T-helper 2 cell treated with Interferon-gamma antibody and Interleukin-4, amounts not matched to agents 5 μg/mL and 100 μg/mL, for 36 hours (primary cell): ENCODE measurements around the gene PCDHGA2.
"Not testable (repeated sequence)": the region's sequence is repeated elsewhere in the genome, so short reads cannot be mapped to it uniquely, and the experiment has no call there.

Experiments
- DNase-seq: peaks from one replicate; pipeline ENCODE4 v3.0.0; 2021; ENCODE audit warnings: low spot score
- H3K27ac Mint-ChIP-seq: one replicate; pipeline ENCODE4 v1.8.0; 2021; ENCODE audit warnings: mild to moderate bottlenecking, mixed read lengths
- H3K27me3 Mint-ChIP-seq: one replicate; pipeline ENCODE4 v1.8.0; 2021; ENCODE audit warnings: low read depth, mixed read lengths
- H3K36me3 Mint-ChIP-seq: one replicate; pipeline ENCODE4 v1.8.0; 2021; ENCODE audit warnings: low read depth, mixed read lengths
- H3K4me1 Mint-ChIP-seq: one replicate; pipeline ENCODE4 v1.8.0; 2021; ENCODE audit warnings: low read depth, mixed read lengths
- H3K4me3 Mint-ChIP-seq: one replicate; pipeline ENCODE4 v1.8.0; 2022; ENCODE audit warnings: mild to moderate bottlenecking, moderate library complexity, mixed read lengths
- H3K9me3 Mint-ChIP-seq: one replicate; pipeline ENCODE4 v1.8.0; 2021; ENCODE audit warnings: mixed read lengths

The PCDHGA2 gene

DNA sequence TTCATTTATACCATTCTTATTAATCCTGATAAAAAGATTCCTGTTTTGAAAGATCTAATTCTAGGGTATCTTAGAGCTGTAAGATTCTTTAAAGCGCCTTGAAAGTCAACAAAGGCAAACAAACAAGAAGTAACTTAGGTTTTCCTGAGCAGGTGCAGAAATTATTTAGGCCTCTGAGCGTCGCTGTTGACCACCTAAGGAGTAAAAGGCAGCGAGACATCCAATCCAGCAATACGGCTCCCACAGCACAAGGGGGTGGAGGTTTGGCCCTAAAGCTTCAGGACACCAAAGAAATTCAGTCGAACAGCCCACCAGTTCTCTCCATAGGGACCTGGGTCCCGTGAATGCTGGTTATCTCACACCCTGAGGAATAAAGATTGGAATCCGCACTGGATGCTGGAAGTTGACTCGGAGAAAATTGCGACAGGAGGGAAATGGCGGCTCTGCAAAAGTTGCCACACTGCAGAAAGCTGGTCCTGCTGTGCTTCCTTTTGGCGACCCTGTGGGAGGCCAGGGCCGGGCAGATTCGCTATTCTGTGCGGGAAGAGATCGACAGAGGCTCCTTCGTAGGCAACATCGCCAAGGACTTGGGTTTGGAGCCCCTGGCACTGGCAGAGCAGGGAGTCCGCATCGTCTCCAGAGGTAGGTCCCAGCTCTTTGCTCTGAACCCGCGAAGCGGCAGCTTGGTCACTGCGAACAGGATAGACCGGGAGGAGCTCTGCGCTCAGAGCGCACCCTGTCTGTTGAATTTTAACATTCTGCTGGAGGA is at the start of gene PCDHGA2:
Gene PCDHGA2, plus strand, starts transcription at position 223 of the 769 bp plus-strand sequence.
- no peak for DNase-seq
- Mint-ChIP-seq H3K4me3 (peak within 1 kb of the TSS; percentile 80), H3K4me1 (no peaks in the 10 kb centered on the region), H3K9me3 (peaks cover 26% of the 10 kb centered on the region), H3K27me3 (peaks cover 49% of the 10 kb centered on the region), H3K27ac (no peak within 1 kb of the TSS), H3K36me3 (peaks cover 3% of the 10 kb centered on the region)

DNA sequence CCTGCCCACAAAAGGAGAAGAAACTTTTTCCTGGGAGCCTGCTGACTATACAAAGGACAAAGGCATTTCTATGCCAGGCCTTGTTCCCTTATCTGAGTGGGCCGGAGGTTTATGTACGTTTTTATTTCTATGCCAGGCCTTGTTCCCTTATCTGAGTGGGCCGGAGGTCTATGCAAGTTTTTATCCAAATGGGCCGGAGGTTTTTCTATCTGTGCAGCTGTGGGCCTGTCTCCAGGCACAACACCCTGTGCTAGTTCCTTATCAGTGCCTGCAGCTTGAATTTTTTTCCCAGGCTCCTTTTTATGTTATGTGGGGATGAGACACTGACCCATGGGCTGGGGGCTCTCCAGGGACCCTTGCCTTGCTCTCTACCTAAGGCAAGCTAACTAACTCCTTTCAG is 40.2 kb upstream of the PCDHGA2 start:
- Mint-ChIP-seq H3K36me3 (peaks cover 3% of the 10 kb centered on the region), H3K9me3 (peaks cover 69% of the 10 kb centered on the region), H3K27me3 (no peaks in the 10 kb centered on the region), H3K4me3 (no peak overlapping the region), H3K4me1 (no peaks in the 10 kb centered on the region), H3K27ac (no peak overlapping the region)
- DNase-seq, result no peak

DNA sequence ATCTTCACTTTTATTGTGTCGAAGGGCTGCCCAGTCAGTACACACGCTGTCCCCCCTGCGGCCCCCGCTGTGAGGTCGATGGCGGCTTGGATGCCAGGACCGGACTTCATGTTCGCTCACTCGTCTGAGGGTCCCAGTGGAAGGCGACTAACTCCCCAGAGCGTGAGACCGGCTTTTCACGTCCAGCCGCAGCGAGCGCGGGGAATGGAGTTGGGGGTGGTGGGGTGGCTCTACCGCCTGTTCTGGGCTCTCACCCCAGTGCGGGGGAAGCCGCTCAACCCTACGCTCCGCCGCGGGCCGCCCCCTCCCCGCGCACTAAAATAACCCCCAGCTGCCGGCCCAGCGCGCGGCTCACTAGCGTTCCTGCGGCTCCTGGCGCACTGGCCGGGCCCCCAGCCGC is 34.8 kb upstream of the PCDHGA2 start, which contains the start of gene SLC25A2:
Gene SLC25A2, minus strand, starts transcription at position 294 of the 400 bp plus-strand sequence. Its CDS starts 184 bp downstream, at position 110.
- Mint-ChIP-seq H3K27ac (no peak within 1 kb of the TSS), H3K36me3 (peaks cover 1% of the 10 kb centered on the region), H3K4me3 (no peak within 1 kb of the TSS), H3K27me3 (no peaks in the 10 kb centered on the region), H3K9me3 (peaks cover 80% of the 10 kb centered on the region), H3K4me1 (no peaks in the 10 kb centered on the region)
- no peak for DNase-seq

DNA sequence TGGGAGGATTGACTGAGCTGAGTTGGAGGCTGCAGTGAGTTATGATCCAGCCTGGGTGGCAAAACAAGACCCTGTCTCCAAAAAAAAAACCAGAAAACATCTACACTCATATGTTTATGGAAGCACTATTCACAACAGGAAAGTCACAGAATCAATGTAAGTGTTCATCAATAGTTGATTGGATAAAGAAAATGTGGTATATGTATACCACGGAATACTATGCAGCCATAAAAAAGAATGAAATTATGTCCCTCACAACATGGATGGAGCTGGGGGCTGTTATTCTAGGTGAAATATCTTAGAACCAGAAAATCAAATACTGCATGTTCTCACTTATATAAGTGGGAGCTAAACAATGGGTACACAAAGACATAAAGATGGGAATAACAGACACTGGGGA is 31.9 kb upstream of the PCDHGA2 start:
- no peak overlapping the region for H3K4me3 Mint-ChIP-seq
- H3K36me3 Mint-ChIP-seq, result peaks cover 1% of the 10 kb centered on the region
- no peak overlapping the region for H3K27ac Mint-ChIP-seq
- no peaks in the 10 kb centered on the region for H3K4me1 Mint-ChIP-seq
- no peak for DNase-seq
- no peaks in the 10 kb centered on the region for H3K27me3 Mint-ChIP-seq
- peaks cover 69% of the 10 kb centered on the region for H3K9me3 Mint-ChIP-seq

DNA sequence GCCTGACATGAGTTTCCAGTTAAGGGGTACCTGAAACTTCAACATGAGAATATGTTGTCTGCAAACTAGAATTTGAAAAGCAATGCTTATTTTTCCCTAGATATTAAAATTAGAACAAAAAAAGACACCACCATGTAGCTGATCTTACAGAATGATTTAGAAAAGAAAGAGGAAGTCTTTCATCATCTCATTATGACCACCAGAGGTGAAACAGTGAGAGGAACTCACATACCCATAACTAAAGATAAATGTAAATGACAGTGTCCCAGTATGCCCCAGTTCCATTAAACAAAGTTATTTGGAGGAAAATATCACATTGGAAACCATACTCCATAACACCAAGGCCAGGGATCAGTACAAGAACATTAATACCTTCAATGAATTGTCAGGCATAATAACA is 24.8 kb upstream of the PCDHGA2 start:
- Mint-ChIP-seq H3K4me1 (peaks cover 2% of the 10 kb centered on the region), H3K27ac (no peak overlapping the region), H3K9me3 (peaks cover 63% of the 10 kb centered on the region), H3K27me3 (no peaks in the 10 kb centered on the region), H3K36me3 (peaks cover 43% of the 10 kb centered on the region), H3K4me3 (no peak overlapping the region)
- no peak for DNase-seq

DNA sequence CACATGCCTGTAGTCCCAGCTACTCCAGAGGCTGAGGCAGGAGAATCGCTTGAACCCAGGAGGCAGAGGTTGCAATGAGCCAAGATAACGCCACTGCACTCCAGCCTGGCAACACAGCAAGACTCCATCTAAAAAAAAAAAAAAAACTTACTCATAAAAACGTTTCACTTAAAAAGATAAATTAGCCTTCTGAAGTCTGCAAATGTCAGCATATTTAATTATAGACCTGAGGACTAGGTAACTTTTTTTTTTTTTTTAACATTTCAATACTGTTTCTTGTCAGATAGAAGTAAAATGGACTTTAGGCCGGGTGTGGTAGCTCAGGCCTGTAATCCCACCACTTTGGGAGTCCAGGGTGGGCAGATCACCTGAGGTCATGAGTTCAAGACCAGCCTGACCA is 21.6 kb upstream of the PCDHGA2 start:
- not testable (repeated sequence) for DNase-seq, H3K4me3 Mint-ChIP-seq, H3K27me3 Mint-ChIP-seq, H3K27ac Mint-ChIP-seq
- peaks cover 70% of the 10 kb centered on the region for H3K36me3 Mint-ChIP-seq
- peaks cover 74% of the 10 kb centered on the region for H3K9me3 Mint-ChIP-seq
- peaks cover 19% of the 10 kb centered on the region for H3K4me1 Mint-ChIP-seq

DNA sequence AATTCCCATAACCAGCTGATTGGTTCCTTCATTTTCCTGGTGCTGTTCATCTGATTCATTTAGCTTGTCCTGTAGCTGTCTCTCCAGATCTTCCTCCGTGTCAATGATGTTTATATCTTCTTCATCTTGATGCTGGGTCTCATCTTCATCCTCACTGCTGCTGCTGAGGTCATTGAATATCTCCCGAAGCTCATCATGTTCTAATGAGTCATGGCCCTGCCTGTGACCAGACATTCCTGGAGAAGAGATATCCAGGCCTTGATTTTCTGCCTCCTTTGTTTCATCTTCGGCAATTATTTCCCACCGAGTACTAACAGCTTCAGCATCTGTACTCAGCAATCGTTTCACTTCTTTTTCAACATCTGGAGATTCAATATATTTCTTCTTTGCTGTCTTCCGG is 19.4 kb upstream of the PCDHGA2 start:
- H3K36me3 Mint-ChIP-seq, result peaks cover 59% of the 10 kb centered on the region
- no peak for DNase-seq
- peaks cover 66% of the 10 kb centered on the region for H3K9me3 Mint-ChIP-seq
- H3K4me3 Mint-ChIP-seq, result peak overlapping the region; percentile 98
- no peak overlapping the region for H3K27ac Mint-ChIP-seq
- H3K4me1 Mint-ChIP-seq, result peaks cover 20% of the 10 kb centered on the region
- peaks cover 2% of the 10 kb centered on the region for H3K27me3 Mint-ChIP-seq

DNA sequence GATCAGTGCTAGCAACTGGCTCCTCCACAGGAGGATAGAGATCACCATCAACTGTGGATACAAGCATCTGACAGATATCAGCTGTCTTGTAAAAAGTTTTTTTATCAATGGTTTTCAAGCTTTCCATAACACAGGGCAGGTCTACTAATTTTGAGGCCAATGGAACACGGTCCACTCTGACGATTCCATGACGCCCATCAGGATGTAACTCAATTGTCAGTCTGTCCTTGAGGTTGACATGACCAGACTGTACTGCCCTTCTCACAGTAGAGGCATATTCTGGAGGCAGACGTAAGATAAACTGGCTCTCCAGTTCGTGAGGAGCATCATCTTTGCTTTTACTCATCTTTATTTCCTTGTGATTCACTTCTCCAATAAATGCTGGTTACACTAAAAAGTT is 18.9 kb upstream of the PCDHGA2 start:
- Mint-ChIP-seq H3K4me1 (peaks cover 20% of the 10 kb centered on the region), H3K27me3 (peaks cover 2% of the 10 kb centered on the region), H3K27ac (peak overlapping the region; percentile 98), H3K36me3 (peaks cover 58% of the 10 kb centered on the region), H3K4me3 (peak overlapping the region; percentile 98), H3K9me3 (peaks cover 63% of the 10 kb centered on the region)
- DNase-seq, result no peak

DNA sequence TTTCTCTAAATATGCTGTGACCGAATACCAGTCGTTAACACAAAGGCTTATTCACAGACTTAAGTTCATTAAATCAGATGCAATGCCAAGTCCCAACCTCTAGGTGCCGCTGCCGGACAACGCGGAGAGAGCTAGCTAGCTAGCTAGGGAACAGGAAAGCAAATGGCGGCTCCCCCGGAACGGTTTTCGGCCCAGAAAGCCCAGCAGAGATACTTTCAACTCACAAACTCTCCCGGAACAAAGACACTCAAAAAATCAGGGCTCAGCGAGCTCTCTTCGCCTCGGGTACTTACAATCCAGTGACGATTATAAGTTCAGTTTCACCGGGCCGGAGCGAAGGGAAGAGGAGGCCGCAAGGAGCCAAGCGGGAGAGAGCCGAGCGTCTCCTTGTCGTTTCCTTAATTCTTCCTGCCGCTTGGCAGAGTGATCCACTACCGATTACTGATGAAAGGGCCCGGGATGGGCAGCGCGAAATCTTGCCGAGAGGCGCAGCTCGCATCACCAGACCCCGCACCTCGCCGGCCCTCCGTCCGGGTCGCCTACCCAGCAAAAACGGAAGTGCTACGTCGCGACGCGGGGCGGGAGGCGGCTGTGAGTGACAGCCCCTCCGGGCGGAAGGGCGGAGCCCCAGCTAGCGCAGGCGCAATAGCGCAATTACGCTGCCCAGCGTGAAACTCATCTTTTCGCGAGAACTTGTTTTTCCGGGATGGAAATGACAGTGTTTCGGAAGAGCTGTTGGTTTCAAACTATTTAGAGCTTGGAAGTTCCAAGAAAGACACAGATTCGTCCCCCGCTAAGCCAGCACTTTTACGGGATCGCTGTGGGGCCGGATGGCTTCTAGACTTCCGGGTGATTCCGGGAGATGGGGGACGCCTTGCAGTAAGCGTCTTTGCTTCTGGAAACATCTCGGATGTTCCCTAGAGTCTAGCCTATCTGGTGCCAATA is 18.1 kb upstream of the PCDHGA2 start, which contains the start of gene TAF7:
Gene TAF7, minus strand, starts transcription at position 560 of the 945 bp plus-strand sequence. CDS start 740 bp downstream, outside the sequence.
- Mint-ChIP-seq H3K27ac (peak within 1 kb of the TSS; percentile 98), H3K4me1 (peaks cover 20% of the 10 kb centered on the region), H3K27me3 (peaks cover 2% of the 10 kb centered on the region), H3K4me3 (peak within 1 kb of the TSS; percentile 98), H3K36me3 (peaks cover 50% of the 10 kb centered on the region), H3K9me3 (peaks cover 58% of the 10 kb centered on the region)
- DNase-seq, result peak; percentile 91

DNA sequence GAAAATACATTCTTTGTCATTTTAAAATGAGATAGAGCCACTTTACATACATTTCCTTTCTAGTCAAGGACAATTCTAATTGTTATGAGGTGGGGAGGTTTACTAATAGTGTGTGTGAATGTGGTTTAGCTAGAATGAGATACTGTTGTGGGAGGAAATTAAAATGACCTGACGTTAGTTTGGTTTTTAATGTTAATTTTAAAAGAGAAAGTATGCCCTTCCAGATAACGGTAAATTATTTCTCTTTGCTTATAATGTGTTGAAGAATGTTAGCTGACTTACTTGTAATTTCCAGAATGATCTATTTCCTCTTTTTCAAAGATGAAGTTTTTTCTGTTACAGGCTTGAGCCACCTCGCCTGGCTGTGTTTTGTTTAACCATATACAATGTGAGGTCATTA is 16.3 kb upstream of the PCDHGA2 start:
- Mint-ChIP-seq H3K36me3 (peaks cover 39% of the 10 kb centered on the region), H3K27ac (no peak overlapping the region), H3K27me3 (peaks cover 2% of the 10 kb centered on the region), H3K4me3 (peak overlapping the region; percentile 34), H3K4me1 (peaks cover 29% of the 10 kb centered on the region), H3K9me3 (peaks cover 59% of the 10 kb centered on the region)
- DNase-seq, result no peak

DNA sequence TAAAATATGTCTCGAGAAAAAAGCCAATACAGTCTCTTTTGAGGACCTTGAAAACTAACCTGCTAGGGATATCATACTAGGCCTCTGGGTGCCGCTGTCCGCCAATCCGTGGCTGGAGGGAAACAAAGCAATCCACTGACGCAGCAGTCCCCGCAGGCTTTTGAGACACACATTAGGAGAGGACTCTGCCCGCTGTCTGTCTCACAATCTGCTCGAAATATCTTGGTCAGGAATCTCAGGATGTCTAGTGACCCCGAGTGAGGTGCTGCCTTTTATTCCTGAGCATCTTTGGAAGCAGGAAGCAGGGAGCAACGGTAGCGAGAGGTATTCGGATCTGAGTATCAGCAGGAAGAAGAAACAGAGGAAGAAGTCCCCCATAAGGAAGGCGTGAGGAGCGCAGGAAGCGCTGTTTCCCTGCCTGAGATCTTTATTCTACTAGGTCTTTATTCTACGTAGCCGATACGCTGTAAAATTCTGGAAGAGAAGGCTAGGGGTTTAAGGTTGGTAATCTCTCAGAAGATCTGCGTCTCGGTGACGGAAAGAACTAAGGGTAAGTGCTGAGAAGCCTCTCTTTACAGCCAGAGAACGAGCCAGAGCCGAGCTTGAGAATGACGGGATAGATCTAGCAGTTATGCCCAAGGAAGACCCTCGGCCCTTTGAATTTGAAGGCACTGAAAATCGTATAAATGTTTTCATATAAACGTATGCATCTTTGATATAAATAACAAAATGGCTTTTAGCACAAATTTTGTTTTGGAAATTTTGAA is 12.3 kb upstream of the PCDHGA2 start:
- peak overlapping the region; percentile 87 for H3K27ac Mint-ChIP-seq
- peak; percentile 66 for DNase-seq
- H3K27me3 Mint-ChIP-seq, result peaks cover 11% of the 10 kb centered on the region
- H3K9me3 Mint-ChIP-seq, result peaks cover 34% of the 10 kb centered on the region
- H3K4me3 Mint-ChIP-seq, result peak overlapping the region; percentile 95
- H3K4me1 Mint-ChIP-seq, result peaks cover 14% of the 10 kb centered on the region
- peaks cover 8% of the 10 kb centered on the region for H3K36me3 Mint-ChIP-seq

DNA sequence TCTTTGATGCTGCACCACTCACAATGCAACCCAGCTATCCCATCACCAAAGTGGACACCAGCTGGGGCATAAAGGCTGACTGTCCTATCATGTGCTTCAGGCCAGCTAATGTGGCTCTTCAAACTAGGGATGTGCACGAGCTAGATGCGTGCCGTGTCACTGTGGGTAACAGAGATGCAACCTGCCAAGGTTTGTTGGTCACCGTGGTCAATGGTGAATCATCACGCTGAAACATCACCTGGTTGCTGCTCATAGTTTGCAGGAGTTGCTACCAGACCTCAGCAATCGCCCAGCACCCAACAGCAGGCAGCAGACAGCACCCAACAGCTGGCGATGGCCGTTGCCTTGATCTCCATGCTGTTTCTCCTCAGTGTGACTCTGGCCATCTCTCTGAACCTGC is 10.3 kb upstream of the PCDHGA2 start:
- no peak overlapping the region for H3K4me3 Mint-ChIP-seq
- no peak overlapping the region for H3K27ac Mint-ChIP-seq
- peaks cover 32% of the 10 kb centered on the region for H3K9me3 Mint-ChIP-seq
- H3K36me3 Mint-ChIP-seq, result peaks cover 3% of the 10 kb centered on the region
- H3K27me3 Mint-ChIP-seq, result peaks cover 20% of the 10 kb centered on the region
- peaks cover 9% of the 10 kb centered on the region for H3K4me1 Mint-ChIP-seq
- DNase-seq, result no peak

DNA sequence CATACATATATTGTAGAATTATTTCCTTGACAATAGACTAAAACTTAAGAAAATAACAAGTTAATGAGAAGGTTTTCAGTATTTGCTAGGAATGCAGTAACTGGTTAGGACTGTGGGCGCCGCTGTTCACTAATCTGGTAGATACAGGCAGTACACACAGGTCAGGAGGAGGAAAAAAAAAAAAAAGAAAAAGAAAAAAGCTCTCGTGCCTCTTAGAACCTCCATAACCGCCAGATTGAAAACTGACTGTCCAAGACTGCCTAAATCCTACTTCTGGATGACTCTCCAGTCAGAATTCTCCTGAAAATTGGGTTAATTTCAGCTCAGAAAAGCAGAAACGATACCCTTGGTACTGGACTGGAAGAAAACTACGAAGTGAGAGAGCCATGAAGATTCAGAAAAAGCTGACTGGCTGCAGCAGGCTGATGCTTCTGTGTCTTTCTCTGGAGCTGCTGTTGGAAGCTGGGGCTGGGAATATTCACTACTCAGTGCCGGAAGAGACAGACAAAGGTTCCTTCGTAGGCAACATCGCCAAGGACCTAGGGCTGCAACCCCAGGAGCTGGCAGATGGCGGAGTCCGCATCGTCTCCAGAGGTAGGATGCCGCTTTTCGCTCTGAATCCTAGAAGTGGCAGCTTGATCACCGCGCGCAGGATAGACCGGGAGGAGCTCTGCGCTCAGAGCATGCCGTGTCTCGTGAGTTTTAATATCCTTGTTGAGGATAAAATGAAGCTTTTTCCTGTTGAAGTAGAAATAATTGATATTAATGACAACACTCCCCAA is 8.1 kb upstream of the PCDHGA2 start, which contains the start of gene PCDHGA1:
Gene PCDHGA1, plus strand, starts transcription at position 216 of the 782 bp plus-strand sequence.
- Mint-ChIP-seq H3K27ac (no peak within 1 kb of the TSS), H3K27me3 (peaks cover 37% of the 10 kb centered on the region), H3K9me3 (peaks cover 30% of the 10 kb centered on the region), H3K4me1 (peaks cover 9% of the 10 kb centered on the region), H3K4me3 (peak within 1 kb of the TSS; percentile 28), H3K36me3 (peaks cover 5% of the 10 kb centered on the region)
- no peak for DNase-seq
